ENCODE data around the gene SIK3.

SIK3 gene

GRCh38 chr11:116827461-116827860 is 270.8 kb downstream of the SIK3 start:
- TF ChIP-seq CTCF (IDR thresholded peaks at IDR 0.05), result no peak

DNA sequence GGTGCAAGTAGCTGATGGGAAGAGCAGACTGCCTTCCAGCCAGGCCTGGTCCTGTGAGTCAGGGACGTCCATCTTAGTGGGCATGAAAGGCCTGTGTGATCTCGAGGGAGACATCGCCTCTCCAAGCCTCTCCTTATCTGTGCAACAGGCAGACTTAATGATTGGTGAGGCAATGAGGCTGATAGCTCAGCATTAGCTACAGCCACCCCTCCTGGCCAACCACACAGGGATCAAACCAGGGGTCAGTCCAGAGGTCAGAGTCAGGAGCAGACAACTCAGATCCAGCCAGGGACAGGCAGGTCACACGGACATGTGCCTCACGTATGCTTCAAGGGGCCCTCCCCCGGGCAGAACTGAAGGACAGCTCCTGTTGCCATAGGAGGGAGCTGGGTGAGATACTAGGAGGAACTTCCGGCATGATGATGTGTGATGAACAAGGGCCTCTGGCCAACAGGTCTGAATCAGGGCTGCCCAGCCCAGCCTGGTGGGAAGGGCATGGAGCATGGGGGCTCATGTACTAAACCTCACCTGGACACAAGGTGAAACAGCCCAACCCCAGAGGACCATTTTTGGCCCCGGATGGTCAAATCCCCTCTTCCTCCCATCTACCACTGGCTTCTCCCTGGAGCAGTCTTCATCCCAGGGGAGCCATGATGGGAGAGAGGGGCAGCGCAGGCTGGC is 271.3 kb downstream of the SIK3 start:
- no peak for TF ChIP-seq CTCF (IDR thresholded peaks at IDR 0.05)

DNA sequence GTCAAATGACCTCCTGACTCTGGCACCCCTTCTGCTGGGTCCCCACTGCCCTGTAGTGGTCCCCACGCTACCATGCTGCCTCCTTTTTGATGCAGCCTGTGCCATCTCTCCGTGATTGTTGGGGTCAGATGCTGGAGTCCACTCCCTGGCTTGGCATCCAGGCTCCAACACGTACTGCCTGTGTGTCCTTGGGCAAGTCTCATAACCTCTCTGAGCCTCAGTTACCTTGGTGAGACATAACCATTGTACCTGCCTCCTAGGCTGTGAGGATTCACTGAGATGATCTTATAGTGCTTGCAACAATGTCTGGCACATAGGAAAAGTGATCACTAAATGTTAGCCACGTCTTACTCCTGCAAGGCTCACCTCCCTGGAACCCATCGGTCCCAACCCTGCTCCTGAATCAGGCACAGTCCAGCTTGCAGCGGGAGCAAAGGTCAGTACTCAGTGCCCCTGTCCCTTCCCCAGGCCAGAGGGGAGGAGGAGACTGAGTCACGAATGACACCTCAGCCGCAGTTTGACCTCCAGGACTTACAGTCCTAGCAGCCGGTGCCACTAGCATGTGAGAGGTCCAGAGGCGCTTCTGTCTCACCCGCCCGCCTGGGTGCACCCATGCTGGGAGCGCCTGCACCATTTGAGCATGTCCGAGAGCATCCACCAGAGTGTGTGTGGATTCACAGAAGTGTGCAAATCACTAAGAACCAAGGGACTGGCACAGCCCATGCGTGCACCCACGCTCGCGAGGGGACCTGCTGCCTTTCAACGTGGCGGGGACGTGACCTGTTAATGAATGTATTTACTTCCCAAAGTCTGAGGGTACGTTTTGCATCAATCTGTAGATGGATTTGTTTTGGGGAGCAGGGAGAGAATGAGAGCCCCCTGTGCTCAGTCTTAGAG is 272.1 kb downstream of the SIK3 start:
- TF ChIP-seq CTCF (IDR thresholded peaks at IDR 0.05), result no peak

DNA sequence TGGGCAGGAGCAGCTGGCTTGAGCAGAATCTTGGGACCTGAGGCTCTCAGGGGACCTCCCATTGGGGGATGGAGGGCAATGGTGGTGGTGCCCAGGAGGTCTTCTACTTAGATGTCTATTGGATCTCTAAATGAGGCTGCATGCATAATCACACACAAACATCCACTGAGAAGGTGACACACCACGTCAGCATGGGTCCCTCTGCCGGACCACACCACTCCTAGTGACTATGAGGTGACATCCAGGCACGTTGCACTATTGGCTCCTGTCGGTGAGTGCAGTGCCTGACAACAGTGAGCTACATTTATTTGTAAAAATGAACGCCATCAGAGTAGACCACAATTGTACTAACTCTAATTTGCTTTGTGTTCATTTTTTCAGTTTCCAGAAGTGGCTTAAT is 272.8 kb downstream of the SIK3 start:
- no peak for TF ChIP-seq CTCF (IDR thresholded peaks at IDR 0.05)

DNA sequence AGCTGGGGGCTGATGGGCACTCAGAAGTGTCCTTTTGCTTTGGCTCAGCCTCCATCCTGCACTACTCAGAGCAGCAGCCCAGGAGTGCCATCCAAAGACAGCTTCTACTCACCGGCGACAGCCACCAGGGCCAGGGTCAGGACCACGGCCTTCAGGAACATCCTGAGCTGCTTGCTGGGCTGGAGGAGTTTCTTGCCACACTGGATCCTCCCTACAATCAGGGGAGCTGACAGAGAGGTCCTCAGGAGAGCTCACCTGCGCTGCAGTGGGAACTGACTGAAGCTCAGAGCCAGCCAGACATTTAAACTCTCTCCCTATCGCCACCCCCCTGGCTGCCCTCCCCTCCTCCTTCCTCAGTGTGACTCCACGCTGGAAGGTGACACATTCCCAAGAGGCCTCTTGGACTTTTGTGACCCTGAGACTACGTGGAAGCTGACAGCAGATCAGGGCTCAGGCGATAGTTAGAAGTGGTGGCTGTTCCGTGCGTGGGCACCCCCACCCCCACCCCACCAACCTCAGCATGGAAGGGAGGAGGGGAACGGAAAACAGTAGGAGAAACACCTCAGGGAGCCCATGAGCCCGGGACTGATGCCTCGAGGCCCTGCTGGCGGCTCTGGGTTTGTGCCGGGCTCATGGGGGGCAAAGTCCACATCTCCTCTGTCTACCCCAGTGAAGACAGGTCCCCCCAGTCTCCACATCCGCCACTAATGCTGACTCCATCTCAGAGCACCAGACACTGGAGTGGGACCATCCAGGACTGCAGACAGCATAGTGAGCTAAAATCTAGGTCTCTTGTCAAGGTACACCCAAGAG is 275.0 kb downstream of the SIK3 start, which contains the start of gene APOA4:
TSS of gene APOA4 (minus strand) at position 274 of the 813 bp plus-strand sequence. CDS start at position 161, 113 bp downstream.
- TF ChIP-seq CTCF (IDR thresholded peaks at IDR 0.05), result no peak

DNA sequence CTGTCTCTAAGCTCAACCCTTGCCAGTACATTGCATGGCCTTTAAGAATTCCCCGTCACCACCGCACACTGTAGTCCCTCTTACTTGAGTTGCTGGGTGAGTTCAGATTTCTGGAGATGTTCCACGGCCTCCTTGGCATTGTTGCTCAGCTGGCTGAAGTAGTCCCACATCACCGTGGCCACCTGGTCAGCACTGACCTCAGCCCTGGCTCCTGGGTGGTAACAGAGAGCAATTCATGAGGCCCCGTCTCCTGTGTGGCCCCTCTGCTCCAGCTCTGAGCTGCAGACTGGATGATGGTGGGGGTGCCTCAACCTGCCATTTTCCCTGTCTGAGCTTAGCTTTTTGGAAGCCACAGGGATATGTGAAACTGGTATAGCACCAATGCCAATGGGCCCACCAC is 275.7 kb downstream of the SIK3 start:
- no peak for TF ChIP-seq CTCF (IDR thresholded peaks at IDR 0.05)
